Large intestine (tissue), 3 donors: ENCODE results near the gene EXOG. TPM values are rescaled to one million over a fixed set of nuclear protein-coding genes. Genes with fewer than 3 reads are reported as not detected.

ENCODE experiments used
- DNase-seq, 2 donors: peaks; one replicate each; pipeline versions ENCODE4 v3.0.0 to v3.0.0-alpha.2; 2013
- H3K27ac ChIP-seq: one replicate; pipeline ENCODE4 v1.5.1; 2013; ENCODE audit warnings: low read length
- H3K27me3 ChIP-seq: 2 replicates; pipeline ENCODE4 v1.6.1; 2013; ENCODE audit warnings: low read length; ENCODE audit not compliant: control insufficient read depth, insufficient read depth
- H3K36me3 ChIP-seq: 2 replicates; pipeline ENCODE4 v1.6.1; 2013; ENCODE audit warnings: low read length; ENCODE audit not compliant: control insufficient read depth, insufficient read depth
- H3K4me1 ChIP-seq: one replicate; pipeline ENCODE4 v1.6.1; 2013; ENCODE audit warnings: low read length; ENCODE audit not compliant: control insufficient read depth, insufficient read depth
- H3K4me3 ChIP-seq: one replicate; pipeline ENCODE4 v1.5.1; 2013; ENCODE audit warnings: low read length
- H3K9me3 ChIP-seq: one replicate; pipeline ENCODE4 v1.6.1; 2013; ENCODE audit warnings: mild to moderate bottlenecking, low read depth, low read length, moderate library complexity; ENCODE audit not compliant: control insufficient read depth
- WGBS: methylation state at CpG from one replicate; pipeline ENCODE4 v1.1.5; 2013; ENCODE audit warnings: low lambda C conversion rate; ENCODE audit not compliant: insufficient coverage; 5-methylcytosine and 5-hydroxymethylcytosine counted together
- polyA plus RNA-seq: library from polyadenylated mRNA; unstranded; fragments of 120-200 nt; gene quantifications from one replicate; pipeline ENCODE4 v1.2.1, GENCODE V29; 2013

The EXOG gene
- polyA plus RNA-seq, 1 donor, result 10.4 TPM

DNA sequence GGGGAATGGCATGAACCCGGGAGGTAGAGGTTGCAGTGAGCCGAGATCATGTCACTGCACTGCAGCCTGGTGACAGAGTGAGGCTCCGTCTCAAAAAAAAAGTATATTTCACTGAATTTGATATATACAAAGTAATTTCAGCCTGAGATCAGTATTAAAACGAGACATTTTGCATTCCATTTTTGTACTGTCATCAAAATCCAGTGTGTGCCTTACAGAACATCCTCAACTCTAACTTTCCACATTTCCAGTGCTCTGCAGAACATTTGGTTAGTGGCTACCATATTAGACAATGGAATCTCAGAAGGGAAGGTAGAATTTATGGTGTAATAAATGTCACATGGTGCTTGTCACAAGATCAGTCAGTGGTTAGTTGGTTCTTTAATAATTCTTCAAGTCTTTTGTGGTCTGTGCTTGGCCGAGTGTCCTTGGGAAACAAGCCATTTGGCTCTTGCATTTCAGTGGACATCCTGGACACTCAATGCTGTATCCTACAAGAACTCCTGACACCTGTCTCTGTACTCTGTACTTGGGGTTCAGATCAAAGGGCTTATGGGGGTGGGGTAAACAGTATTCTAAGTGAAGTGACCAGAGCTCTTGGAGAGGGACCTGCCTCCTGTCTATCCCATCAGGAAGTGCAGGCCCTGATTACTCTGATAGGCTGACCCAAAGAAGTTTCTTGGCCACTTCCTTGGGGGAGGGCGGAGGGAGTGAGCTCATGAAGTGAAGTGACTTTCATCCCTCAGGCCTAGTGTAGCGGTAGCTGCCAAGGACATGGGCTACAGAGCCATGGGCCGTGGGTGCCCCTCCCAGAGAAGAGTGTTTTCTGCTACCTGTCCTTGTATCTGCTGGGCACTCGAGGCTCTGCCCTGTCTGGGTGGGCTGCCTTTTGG, 38.8 kb upstream of the EXOG start:
- 67% methylated on average over 3 of the region's 9 CpGs for WGBS
- Histone ChIP-seq H3K9me3 (peaks cover 4% of the 10 kb centered on the region), H3K4me3 (no peak overlapping the region), H3K27ac (peak overlapping the region; percentile 68), H3K4me1 (peaks cover 37% of the 10 kb centered on the region), H3K36me3 (no peaks in the 10 kb centered on the region), H3K27me3 (no peaks in the 10 kb centered on the region)
- peak; percentile 38 to 59 for DNase-seq

DNA sequence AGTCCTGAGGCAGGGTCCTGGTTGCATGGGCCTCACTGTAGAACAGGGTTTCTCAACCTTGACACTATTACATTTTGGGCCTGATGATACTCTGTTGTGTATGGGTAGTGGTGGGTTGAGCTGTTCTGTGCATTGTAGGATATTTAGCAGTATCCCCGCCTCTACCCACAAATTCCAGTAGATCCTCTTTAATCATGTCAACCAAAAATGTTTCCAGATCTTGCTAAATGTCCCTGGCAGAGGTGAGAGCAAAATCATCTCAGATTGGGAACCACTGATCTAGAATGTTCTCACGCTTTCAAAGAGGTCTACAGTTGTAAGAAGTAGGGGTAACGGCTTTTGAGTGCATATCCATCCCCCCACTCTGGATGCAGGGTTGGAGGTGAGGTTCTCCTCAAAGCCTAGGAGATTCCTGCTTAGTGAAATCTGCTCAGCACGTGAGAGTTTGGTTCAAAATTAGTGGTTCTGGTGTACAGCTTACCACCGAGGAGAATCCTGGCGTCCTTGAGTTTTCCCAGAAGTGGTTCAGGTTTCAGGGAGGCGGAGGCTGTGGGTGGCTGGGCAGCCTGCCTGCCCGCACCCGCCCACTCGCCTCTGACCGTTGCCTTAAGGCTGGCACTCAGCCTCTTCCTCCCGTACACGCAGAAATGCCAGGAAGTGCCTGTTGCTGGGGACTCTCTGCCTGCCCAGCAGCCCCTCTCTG, 37.2 kb upstream of the EXOG start:
- WGBS, result no CpG with 5 or more reads among the region's 13 CpGs
- Histone ChIP-seq H3K9me3 (peaks cover 4% of the 10 kb centered on the region), H3K36me3 (no peaks in the 10 kb centered on the region), H3K4me1 (peaks cover 32% of the 10 kb centered on the region), H3K4me3 (no peak overlapping the region), H3K27me3 (no peaks in the 10 kb centered on the region), H3K27ac (no peak overlapping the region)
- no peak for DNase-seq

DNA sequence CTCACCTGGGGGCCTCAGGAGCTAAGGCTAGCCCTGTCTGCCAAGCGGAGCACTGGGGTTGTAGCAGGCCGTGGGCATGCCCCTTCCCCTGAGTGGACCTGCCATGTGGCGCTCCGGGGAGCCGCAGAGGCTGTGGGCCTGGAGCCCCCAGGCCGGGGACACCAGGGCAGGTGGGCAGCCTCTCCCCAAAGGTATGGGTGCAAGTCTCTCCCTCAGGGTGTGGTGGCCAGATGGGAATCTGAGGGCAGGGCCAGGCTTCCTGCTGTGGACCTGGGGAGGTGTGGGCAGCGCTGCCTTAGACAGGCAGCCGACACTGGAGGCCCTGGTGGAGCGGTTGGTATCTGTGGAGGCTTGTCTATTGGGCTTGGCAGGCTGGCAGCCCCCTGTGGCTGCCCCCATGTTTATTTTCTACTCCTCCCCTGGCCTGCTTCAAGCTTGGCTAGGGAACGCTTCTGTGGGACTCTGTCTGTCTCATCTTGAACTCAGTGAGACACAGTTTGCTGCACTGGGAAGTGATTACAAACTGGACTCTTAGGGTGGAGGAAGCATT, 36.6 kb upstream of the EXOG start:
- H3K36me3 ChIP-seq, result no peaks in the 10 kb centered on the region
- DNase-seq, result no peak
- H3K9me3 ChIP-seq, result peaks cover 4% of the 10 kb centered on the region
- H3K27me3 ChIP-seq, result no peaks in the 10 kb centered on the region
- H3K27ac ChIP-seq, result no peak overlapping the region
- no CpG with 5 or more reads among the region's 10 CpGs for WGBS
- H3K4me1 ChIP-seq, result peaks cover 32% of the 10 kb centered on the region
- H3K4me3 ChIP-seq, result no peak overlapping the region

DNA sequence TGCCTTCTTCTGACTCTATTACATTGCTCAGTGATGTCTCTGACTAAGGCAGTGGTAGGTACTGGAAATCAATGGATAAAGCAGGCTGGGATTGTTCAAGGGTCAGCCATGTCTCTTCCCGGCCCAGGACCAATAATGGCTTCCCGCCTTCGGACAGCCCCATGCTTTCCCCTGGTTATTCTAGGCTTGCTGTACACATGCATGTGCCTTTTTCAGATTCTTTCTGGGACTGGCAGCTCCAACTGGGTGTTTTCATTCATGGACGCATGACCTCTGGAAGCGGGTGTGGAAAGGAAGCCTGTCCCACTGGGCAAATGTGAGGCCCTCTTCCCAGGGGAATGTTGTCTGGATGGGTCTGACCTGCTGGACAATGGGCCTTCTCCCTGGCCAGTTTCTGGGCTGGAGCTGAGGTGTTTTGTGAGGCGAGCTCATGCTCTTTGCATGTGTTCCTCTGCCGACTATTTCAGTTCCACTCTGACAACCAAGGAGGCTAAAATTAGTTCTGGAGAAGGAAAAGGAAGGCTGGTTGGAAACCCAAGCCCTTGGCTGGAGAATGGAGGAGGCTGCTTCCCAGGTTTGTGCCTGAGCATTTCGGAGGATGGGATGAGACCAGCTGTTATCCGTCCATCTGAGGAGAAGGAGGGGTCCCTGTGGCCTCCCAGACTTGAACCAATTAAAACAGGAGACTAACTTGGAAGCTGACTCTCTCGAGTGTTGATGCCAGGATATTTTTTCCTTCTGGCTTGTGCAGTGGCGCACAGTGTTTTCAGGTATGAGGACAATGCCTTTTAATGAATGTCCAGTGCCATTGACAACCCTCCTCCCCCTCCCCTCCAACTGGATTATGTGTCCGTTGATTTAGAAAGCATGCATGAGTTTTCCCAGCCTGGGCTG, 35.5 kb upstream of the EXOG start:
- Histone ChIP-seq H3K4me1 (peaks cover 32% of the 10 kb centered on the region), H3K27ac (no peak overlapping the region), H3K9me3 (peaks cover 8% of the 10 kb centered on the region), H3K4me3 (no peak overlapping the region), H3K27me3 (no peaks in the 10 kb centered on the region), H3K36me3 (no peaks in the 10 kb centered on the region)
- no CpG with 5 or more reads among the region's 12 CpGs for WGBS
- no peak for DNase-seq

DNA sequence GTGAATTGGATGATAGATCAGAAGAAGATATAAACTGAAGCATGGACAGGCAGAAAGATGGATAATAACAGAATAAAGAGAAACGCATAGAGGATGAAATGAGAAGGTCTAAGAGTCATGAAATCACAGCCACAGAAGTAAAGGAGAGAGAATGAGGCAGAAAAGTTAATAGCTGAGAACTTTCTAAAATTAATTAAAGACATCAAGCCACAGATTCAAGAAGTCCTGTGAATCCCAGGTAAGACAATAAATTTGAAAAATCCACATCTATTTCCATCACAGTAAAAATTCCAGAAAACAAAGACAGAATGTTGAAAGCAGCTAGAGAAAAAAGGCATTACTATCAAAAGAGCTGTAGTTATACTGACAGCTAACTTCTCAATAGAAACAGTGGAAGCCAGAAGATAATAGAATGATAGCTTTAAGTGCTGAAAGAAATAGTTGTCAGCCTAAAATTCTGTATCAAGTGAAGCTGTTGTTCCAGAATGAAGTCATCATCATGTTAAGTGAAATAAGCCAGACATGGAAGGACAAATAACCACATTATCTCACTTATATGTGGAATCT, 30.5 kb upstream of the EXOG start:
- WGBS, result 100% methylated on average over 1 of the region's 1 CpG
- no peak for DNase-seq
- Histone ChIP-seq H3K27me3 (no peaks in the 10 kb centered on the region), H3K4me3 (no peak overlapping the region), H3K27ac (no peak overlapping the region), H3K4me1 (peaks cover 9% of the 10 kb centered on the region), H3K9me3 (peaks cover 14% of the 10 kb centered on the region), H3K36me3 (no peaks in the 10 kb centered on the region)

DNA sequence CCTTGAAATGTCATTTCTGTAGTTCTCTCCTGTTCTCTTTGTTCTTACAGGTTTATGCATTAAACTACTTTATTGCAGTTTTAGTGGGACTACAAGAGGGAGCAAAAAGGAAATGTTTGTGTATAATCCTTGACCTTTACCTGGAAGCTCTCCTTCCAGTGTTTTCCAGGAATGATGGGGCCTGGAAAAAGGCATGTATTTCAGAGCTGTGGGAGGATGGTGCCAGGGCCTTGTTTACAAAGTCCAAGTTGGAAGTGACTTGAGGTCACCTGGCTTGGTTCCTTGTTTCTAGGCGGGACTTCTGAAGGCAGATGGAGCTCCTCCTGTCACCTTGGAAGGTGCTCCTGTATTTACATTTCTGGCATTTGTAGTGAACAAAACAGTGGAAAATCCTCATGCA, 27.4 kb upstream of the EXOG start:
- H3K27ac ChIP-seq, result peak overlapping the region; percentile 32
- no peaks in the 10 kb centered on the region for H3K27me3 ChIP-seq
- no CpG with 5 or more reads among the region's 1 CpG for WGBS
- H3K4me3 ChIP-seq, result no peak overlapping the region
- H3K36me3 ChIP-seq, result no peaks in the 10 kb centered on the region
- peaks cover 27% of the 10 kb centered on the region for H3K4me1 ChIP-seq
- peak; percentile 23 to 56 for DNase-seq
- peaks cover 14% of the 10 kb centered on the region for H3K9me3 ChIP-seq

DNA sequence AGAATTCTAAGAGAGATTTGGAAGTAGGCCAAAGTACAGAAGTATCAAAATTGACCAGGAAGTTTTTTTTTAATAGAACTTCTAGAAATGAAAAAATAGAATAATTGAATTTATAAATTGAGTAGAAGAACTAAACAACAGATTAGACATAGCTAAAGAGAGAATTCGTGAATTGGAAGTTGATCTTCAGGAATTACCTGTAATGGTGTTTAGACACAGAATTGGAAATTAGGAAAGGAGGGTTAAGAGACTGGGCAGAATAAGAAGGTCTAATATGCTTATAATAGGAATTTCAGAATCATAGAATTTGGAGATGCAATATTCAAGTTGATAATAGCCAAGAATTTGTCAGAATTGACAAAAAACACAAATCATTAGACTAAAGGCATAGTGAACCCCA, 26.3 kb upstream of the EXOG start:
- H3K4me1 ChIP-seq, result peaks cover 27% of the 10 kb centered on the region
- H3K27me3 ChIP-seq, result no peaks in the 10 kb centered on the region
- no peak overlapping the region for H3K27ac ChIP-seq
- no peaks in the 10 kb centered on the region for H3K36me3 ChIP-seq
- DNase-seq, result no peak
- 100% methylated on average over 1 of the region's 1 CpG for WGBS
- H3K4me3 ChIP-seq, result no peak overlapping the region
- peaks cover 14% of the 10 kb centered on the region for H3K9me3 ChIP-seq

DNA sequence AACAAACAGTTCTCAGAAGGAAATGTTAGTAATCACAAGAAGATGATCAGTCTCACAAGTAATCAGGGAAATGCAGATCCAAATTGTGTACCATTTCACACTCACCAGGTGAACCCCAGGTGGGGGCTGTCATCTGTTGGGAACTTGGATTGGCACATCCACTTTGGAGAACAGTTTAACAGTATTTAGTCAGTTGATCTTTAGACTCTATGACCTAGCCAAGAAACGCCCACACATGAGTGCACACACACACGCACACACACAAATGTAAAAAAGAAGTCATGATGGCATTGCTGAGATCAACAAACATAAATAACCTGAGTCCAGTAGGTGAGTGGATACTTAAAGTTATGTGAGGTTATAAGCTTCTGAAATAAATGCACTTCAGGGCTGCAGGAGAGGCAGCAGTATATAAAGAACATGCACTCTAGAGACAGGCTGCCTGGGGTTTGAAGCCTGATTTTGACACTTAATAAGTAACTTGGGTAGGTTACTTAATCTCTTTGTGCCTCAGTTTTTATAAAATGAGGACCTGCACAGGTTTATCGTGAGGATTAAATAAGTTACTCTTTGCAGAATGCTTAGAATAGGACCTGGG, 24.8 kb upstream of the EXOG start:
- DNase-seq, result peak; percentile 46 to 70
- no peaks in the 10 kb centered on the region for H3K36me3 ChIP-seq
- H3K9me3 ChIP-seq, result peaks cover 3% of the 10 kb centered on the region
- WGBS, result 86% methylated on average over 1 of the region's 3 CpGs
- H3K4me3 ChIP-seq, result no peak overlapping the region
- peaks cover 27% of the 10 kb centered on the region for H3K4me1 ChIP-seq
- H3K27ac ChIP-seq, result peak overlapping the region; percentile 20
- H3K27me3 ChIP-seq, result no peaks in the 10 kb centered on the region

DNA sequence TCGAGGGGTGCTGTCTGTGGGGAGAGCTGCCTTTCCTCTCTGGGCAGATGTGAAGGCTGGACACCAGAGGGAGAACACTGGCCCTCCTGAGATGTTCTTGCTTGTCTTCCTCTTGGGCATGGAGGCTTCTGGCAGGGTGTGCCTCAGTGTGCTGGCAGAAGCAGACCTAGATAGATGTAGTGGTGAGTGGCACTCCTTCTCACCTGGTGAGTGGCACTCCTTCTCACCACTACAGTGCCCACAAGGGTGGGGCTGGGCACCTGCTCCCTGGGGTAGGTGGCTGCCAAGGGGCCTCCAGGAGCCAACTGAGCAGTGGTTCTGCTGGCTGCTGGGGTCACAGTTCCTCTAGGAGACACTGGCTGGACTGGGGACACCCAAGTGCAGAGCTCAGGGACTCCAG, 23.8 kb upstream of the EXOG start:
- WGBS, result no CpG with 5 or more reads among the region's 1 CpG
- no peak overlapping the region for H3K27ac ChIP-seq
- H3K27me3 ChIP-seq, result no peaks in the 10 kb centered on the region

More for the DNA sequence above, 23.8 kb upstream of the EXOG start:
- peaks cover 27% of the 10 kb centered on the region for H3K4me1 ChIP-seq
- DNase-seq, result no peak
- peaks cover 3% of the 10 kb centered on the region for H3K9me3 ChIP-seq
- H3K36me3 ChIP-seq, result peaks cover 4% of the 10 kb centered on the region
- H3K4me3 ChIP-seq, result no peak overlapping the region
